ENCODE measurements around the gene SNX30.

Gene SNX30

GRCh38 chr9:112861155-112861554, 110.6 kb downstream of the SNX30 start:
- no peak for DNase-seq

DNA sequence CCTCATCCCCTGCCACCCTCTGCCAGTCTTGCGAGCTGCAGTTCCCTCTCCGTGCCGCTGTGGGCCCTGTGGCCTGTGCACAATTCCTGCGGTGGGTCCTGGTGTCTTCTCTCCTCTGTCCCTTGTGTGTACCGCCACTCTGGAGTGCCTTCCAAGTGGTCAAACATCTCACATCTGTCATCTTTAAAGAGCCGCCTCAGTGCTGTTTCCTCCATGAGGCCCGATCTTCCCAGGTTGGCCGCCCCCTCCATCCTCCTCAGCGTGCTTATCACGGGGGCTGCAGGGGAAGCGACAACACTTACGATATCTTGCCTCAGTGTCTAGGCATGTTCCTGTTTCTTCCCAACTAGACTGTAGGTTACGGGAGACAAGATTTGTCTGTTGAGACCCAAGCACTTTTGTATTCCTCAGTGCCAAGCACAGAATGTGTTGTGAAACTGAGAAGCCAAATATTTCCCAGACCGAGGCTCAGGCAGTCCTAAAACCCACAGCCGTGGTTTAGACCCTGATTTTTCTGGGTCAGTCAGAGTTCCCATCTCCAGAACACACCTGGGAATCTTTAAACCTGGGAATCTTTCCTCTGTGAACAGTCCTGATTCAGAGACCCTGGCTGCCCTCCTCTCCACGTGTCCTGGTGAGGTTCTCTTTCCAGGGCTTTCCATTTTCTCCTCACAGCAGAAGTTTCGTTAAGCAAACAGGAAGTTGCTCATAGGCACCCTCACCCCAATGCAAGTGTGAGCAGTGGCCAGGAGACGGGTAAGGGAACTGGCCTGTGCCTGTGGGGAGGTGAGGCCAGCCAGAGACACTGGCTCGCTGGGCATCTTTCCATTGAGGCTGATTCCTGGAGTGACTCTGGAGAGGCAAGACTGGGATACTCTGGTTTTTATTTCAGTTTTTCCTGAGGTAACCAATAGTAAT, 111.3 kb downstream of the SNX30 start:
- no peak for DNase-seq

GRCh38 chr9:112863214-112863613, 112.7 kb downstream of the SNX30 start:
- DNase-seq = no peak

DNA sequence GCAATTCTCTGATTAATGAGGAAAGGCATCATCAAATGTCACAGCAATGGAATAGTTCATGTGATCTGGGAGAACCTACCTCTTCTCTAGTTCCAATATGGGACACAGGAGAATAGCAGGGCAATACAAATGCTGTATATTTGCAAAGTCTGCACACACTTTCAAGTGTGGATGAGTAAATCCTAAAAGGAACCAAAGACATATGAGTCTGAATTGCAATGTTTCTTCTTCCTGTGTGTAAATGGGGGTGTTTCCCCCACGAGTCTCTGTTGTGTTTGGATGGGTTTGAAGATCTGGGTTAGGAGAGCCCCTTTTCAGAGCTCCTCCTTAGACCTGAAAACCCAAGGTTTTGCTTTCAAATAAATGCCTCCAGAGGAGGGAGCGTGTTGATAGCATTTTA, 113.2 kb downstream of the SNX30 start:
- no peak for DNase-seq

GRCh38 chr9:112864403-112864802, 113.8 kb downstream of the SNX30 start:
- DNase-seq = no peak

DNA sequence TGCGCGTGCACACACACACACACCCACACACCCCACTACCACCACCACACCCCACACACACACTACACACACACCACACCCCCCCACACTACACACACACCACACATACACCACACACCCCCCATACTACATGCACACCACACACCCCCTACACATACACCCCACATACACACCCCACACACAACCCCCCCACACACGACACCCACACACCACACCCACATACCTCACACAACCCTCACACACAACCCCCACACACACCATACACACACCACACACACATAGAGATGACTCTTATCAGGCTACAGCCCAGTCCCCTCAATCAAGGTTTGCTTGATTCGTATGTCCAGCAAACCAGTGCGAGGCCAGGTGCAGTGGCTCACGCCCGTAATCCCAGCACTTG, 114.4 kb downstream of the SNX30 start:
- DNase-seq = no peak

DNA sequence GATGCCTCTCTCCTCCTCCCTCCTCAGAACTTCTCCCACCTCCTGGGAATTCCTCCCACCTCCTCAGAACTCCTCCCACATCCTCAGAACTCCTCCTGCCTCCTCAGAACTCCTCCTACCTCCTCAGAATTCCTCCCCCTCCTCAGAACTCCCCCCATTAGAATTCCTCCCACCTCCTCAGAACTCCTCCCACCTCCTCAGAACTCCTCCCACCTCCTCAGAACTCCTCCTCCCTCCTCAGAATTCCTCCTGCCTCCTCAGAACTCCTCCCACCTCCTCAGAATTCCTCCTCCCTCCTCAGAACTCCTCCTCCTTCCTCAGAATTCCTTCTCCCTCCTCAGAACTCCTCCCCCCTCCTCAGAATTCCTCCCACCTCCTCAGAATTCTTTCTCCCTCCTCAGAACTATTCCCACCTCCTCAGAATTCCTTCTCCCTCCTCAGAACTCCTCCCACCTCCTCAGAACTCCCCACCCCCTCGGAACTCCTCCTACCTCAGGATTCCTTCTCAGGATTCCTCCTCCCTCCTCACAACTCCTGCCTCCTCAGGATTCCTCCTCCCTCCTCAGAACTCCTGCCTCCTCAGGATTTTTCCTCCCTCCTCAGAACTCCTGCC, 116.2 kb downstream of the SNX30 start:
- DNase-seq = no peak

- DNase-seq = no peak
Observed at GRCh38 chr9:112867275-112867991, 116.9 kb downstream of the SNX30 start.

- DNase-seq = no peak
Observed at GRCh38 chr9:112868461-112868860, 117.9 kb downstream of the SNX30 start.

DNA sequence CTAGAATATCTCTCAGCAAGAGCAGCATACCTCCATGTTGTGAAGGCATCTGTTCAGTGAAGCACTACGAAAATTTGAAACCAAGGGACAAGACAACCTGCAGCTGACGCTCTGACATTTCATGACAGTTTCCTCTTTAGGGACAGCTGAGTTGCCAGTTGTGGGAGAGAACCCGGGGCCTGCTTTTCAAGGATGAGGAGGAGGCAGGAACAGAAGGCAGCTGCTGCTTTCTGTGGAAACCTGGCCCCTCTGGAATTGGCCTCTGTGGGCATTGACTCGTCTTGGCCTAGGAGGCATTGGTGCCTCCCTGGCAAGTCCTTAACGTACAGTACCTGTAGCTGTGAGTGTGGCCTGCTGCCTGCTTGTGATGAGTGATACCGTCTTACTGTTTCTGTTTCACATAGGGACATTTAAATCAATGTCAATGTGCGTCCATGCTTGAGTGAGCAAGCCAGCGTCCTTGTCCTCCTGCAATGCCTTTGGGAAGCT, 118.5 kb downstream of the SNX30 start:
- DNase-seq = no peak

GRCh38 chr9:112869917-112870316, 119.4 kb downstream of the SNX30 start:
- DNase-seq = no peak

DNA sequence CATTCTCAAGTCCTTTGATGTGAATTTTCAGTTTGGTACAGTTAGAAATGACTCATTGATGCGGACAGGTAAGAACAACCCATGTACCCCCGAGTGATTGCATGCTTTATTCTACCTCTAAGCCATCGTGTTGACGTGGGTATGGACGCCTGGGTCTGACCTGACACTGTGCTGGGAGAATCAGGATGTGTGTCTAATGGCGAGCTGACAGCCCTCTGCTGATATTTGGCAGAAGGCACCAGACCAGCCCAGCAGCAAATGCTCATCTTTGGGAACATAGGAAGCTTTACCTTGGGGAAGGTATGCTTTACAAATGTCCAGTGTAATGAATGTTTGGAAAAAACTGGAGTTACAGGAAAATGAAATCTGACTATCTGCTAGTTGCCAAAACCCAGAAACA, 120.0 kb downstream of the SNX30 start:
- DNase-seq = no peak

DNA sequence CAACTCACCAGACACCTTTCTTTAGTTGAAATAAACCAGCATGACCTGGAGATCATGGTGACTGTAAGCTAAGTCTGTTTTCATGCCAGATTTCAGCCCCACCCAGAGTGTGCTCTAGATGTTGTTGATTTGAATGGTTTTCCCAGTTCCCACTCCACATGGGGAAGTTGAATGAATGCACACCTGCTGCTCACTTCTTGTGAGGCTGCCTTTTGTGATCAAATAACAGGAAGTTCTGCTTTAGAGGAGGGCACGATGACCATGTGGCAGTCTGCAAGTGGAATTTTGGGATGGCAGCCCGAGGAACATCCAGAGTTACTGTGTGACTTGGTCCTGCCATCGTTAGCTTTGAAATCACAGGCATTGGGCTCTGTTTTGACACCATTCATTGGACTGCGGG, 121.5 kb downstream of the SNX30 start:
- no peak for DNase-seq

- no peak for DNase-seq
Observed at GRCh38 chr9:112873773-112874405, 123.3 kb downstream of the SNX30 start.

GRCh38 chr9:112878752-112879151, 128.2 kb downstream of the SNX30 start:
- DNase-seq = no peak

- DNase-seq = no peak
Observed at GRCh38 chr9:112880650-112881049, 130.1 kb downstream of the SNX30 start.

DNA sequence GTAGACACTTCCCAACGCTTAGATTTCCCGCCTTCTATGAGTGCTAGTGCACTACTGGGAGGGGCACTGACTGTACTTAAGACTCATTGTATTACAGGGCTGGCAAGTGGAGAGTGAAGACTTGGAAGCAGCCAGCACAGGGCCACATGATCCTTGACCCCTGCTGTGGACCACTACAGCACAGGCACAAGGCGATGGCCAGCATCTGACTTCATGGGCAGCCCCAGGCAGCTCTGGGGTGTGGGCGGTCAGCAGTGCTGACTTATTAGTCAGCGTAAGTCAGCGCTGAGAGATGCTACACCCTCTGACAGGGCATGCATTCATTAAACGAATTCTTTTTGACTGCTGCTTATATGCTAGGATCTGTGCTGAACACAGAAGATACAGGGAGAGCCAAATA, 130.8 kb downstream of the SNX30 start:
- no peak for DNase-seq

- DNase-seq = no peak
Observed at GRCh38 chr9:112884101-112884500, 133.5 kb downstream of the SNX30 start.

- no peak for DNase-seq
Observed at GRCh38 chr9:112884721-112885120, 134.2 kb downstream of the SNX30 start.

DNA sequence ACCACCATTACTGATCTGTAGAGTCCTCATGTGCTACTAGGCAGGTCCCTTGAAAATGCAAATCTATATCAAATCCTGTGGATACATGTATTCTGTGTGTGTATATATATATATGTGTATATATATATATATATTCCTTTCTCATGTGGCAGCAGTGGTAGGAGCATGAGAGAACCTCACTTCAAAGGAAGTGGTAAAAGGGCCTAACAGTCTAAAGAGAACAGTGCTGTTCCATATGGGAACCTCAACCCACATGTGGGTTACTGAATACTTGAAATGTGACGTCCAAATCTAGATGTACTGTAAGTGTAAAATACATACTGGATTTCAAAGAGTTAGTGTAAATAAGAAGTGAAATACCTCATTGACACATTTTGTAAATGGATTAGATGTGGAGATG, 134.8 kb downstream of the SNX30 start:
- no peak for DNase-seq

DNA sequence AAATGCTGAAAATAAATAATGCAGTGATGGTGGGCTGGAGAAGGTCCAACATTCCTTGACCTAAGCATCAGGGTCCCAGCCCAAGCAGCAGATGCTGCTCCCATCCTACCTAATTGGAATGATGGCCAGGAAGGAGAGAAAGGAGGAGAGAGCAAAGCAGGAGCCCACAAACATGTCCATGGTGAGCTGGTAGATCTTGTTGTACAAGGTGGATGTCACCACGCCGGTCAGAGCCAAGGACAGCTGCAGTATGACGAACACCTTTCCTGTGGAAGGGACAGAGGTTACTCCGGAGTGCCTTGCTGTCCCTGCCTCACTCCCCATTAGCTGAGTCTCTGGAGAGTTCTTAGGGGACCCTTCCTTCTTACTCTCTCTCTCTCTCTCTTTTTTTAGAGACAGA, 135.8 kb downstream of the SNX30 start:
- DNase-seq = no peak

DNA sequence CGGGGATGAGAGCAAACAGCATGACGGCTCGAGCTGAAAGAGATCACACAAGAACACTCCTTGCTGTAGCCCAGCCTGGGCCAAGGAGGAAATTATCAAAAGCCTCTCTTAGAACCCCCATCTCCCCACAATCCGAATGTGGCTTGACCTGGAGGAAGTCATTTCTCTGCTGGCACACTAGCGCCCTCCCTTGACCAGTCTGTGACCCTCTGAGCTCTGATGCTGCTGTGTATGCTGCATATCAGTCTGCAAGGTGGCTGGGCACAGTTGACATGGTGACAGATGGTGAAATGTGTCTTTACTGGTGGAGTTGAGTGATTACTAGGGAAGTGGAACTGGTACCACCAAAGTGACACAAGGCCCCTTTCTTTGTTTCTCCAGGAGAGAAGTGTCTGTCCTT, 136.8 kb downstream of the SNX30 start:
- no peak for DNase-seq

All from CD4-positive, alpha-beta T cell treated with Interleukin-21 for 1 hour (primary cell).